Mesenchymal stem cell (in vitro differentiated cells and primary cell): ENCODE measurements around the gene L3HYPDH.

Experiments used
- DNase-seq: peaks from one replicate; pipeline ENCODE4 v3.0.0-alpha.2; 2013
- H2AFZ ChIP-seq: one replicate; pipeline ENCODE4 v1.6.1; 2013; ENCODE audit warnings: low read depth, mild to moderate bottlenecking, control low read depth, inconsistent platforms, low read length, moderate library complexity
- H2AK5ac ChIP-seq: 2 replicates; pipeline ENCODE4 v1.6.1; 2013; ENCODE audit warnings: low read length, moderate library complexity, mild to moderate bottlenecking, inconsistent platforms; ENCODE audit not compliant: severe bottlenecking
- H2BK120ac ChIP-seq: one replicate; pipeline ENCODE4 v1.6.1; 2013; ENCODE audit warnings: low read depth, mild to moderate bottlenecking, inconsistent platforms, low read length, moderate library complexity
- H2BK12ac ChIP-seq, 2 experiments: one replicate each; pipeline ENCODE4 v1.6.1; 2013; ENCODE audit warnings: inconsistent platforms in 2 of 2, low read length in 2 of 2, mild to moderate bottlenecking in 2 of 2, moderate library complexity in 2 of 2, control low read depth in 1 of 2
- H2BK15ac ChIP-seq: one replicate; pipeline ENCODE4 v1.6.1; 2013; ENCODE audit warnings: mild to moderate bottlenecking, low read depth, inconsistent platforms; ENCODE audit not compliant: poor library complexity, severe bottlenecking
- H2BK5ac ChIP-seq: 2 replicates; pipeline ENCODE4 v1.6.1; 2013; ENCODE audit warnings: low read depth, mild to moderate bottlenecking, low read length, control low read depth, inconsistent platforms; ENCODE audit not compliant: poor library complexity, severe bottlenecking
- H3K14ac ChIP-seq, 2 experiments: one replicate each; pipeline ENCODE4 v1.6.1; 2013; ENCODE audit warnings: inconsistent platforms in 2 of 2, low read length in 2 of 2, control low read depth in 1 of 2, mild to moderate bottlenecking in 1 of 2, moderate library complexity in 1 of 2
- H3K18ac ChIP-seq, 2 experiments: one replicate each; pipeline ENCODE4 v1.6.1; 2013; ENCODE audit warnings: inconsistent platforms in 2 of 2, low read length in 2 of 2, control low read depth in 1 of 2, low read depth in 1 of 2, mild to moderate bottlenecking in 1 of 2
- H3K23ac ChIP-seq, 2 experiments: one replicate each; pipeline ENCODE4 v1.6.1; 2013; ENCODE audit warnings: inconsistent platforms in 2 of 2, low read length in 2 of 2, mild to moderate bottlenecking in 2 of 2, moderate library complexity in 2 of 2, control low read depth in 1 of 2
- H3K27ac ChIP-seq: 2 replicates; pipeline ENCODE4 v1.5.1; 2013; ENCODE audit warnings: mild to moderate bottlenecking, moderate library complexity, low read length, control low read depth, inconsistent platforms; ENCODE audit not compliant: poor library complexity, severe bottlenecking
- H3K27me3 ChIP-seq, 2 experiments: 2 replicates each; pipeline versions ENCODE4 v1.6.1 to v1.7.0; 2013; ENCODE audit warnings: low read length in 2 of 2, mild to moderate bottlenecking in 2 of 2, moderate library complexity in 2 of 2, control low read depth in 1 of 2, inconsistent platforms in 1 of 2; ENCODE audit not compliant: control insufficient read depth in 1 of 2, insufficient read depth in 1 of 2
- H3K36me3 ChIP-seq, 2 experiments: 2 replicates each; pipeline versions ENCODE4 v1.6.1 to v1.7.0; 2013; ENCODE audit warnings: low read length in 2 of 2, control low read depth in 1 of 2, inconsistent platforms in 1 of 2, low read depth in 1 of 2, mild to moderate bottlenecking in 1 of 2; ENCODE audit not compliant: insufficient read depth in 2 of 2, control insufficient read depth in 1 of 2
- H3K4ac ChIP-seq, 2 experiments: one replicate each; pipeline ENCODE4 v1.6.1; 2013; ENCODE audit warnings: inconsistent platforms in 2 of 2, low read length in 2 of 2, mild to moderate bottlenecking in 2 of 2, moderate library complexity in 2 of 2, control low read depth in 1 of 2, low read depth in 1 of 2
- H3K4me1 ChIP-seq: 2 replicates; pipeline ENCODE4 v1.6.1; 2013; ENCODE audit warnings: low read depth, low read length, control low read depth; ENCODE audit not compliant: control insufficient read depth, insufficient read depth
- H3K4me2 ChIP-seq: 2 replicates; pipeline ENCODE4 v1.6.1; 2013; ENCODE audit warnings: low read length, mild to moderate bottlenecking, inconsistent platforms; ENCODE audit not compliant: poor library complexity, severe bottlenecking
- H3K4me3 ChIP-seq, 2 experiments: 2 replicates each; pipeline versions ENCODE4 v1.5.1 to v1.7.0; 2013; ENCODE audit warnings: low read length in 2 of 2, mild to moderate bottlenecking in 2 of 2, control low read depth in 1 of 2, low read depth in 1 of 2; ENCODE audit not compliant: insufficient read depth in 1 of 2
- H3K79me1 ChIP-seq: replicated peaks from 2 replicates; pipeline ENCODE4 v1.6.1; 2013; ENCODE audit warnings: mild to moderate bottlenecking, control low read depth, low read length, inconsistent platforms; ENCODE audit not compliant: poor library complexity, severe bottlenecking
- H3K9ac ChIP-seq: 2 replicates; pipeline ENCODE4 v1.7.0; 2013; ENCODE audit warnings: mild to moderate bottlenecking, low read length, moderate library complexity
- H3K9me3 ChIP-seq: 2 replicates; pipeline ENCODE4 v1.7.0; 2013; ENCODE audit warnings: mild to moderate bottlenecking, low read length; ENCODE audit not compliant: control insufficient read depth
- H4K8ac ChIP-seq: one replicate; pipeline ENCODE4 v1.6.1; 2013; ENCODE audit warnings: inconsistent platforms, mild to moderate bottlenecking, low read length, moderate library complexity
- H4K91ac ChIP-seq: one replicate; pipeline ENCODE4 v1.6.1; 2013; ENCODE audit warnings: mild to moderate bottlenecking, low read length, inconsistent platforms
- WGBS: methylation state at CpG from one replicate; pipeline ENCODE4 v1.1.7; 2013; ENCODE audit warnings: mixed read lengths; 5-methylcytosine and 5-hydroxymethylcytosine counted together

Gene L3HYPDH

GRCh38 chr14:59439256-59439965, 44.8 kb downstream of the L3HYPDH start:
- no peaks in the 10 kb centered on the region for H3K27me3 ChIP-seq
- no peak overlapping the region for H3K4me2 ChIP-seq
- no peak overlapping the region for H3K23ac ChIP-seq
- no peak overlapping the region for H4K91ac ChIP-seq
- H2AFZ ChIP-seq = no peak overlapping the region
- no peak overlapping the region for H3K18ac ChIP-seq
- H2BK120ac ChIP-seq = no peak overlapping the region
- no peaks in the 10 kb centered on the region for H3K36me3 ChIP-seq
- H2BK15ac ChIP-seq = no peak overlapping the region
- no peak overlapping the region for H2BK5ac ChIP-seq
- H3K79me1 ChIP-seq = peaks cover 6% of the 10 kb centered on the region
- H3K14ac ChIP-seq = no peak overlapping the region
- H2AK5ac ChIP-seq = peak overlapping the region; percentile 65
- no peak for DNase-seq
- H2BK12ac ChIP-seq = no peak overlapping the region
- no peak overlapping the region for H3K27ac ChIP-seq
- WGBS = 85% methylated on average over 3 of the region's 5 CpGs
- peak overlapping the region in 1 of 2 experiments; percentile 26 for H3K4me3 ChIP-seq
- H3K9me3 ChIP-seq = no peaks in the 10 kb centered on the region
- H3K4ac ChIP-seq = no peak overlapping the region
- peak overlapping the region; percentile 33 for H3K9ac ChIP-seq
- no peak overlapping the region for H4K8ac ChIP-seq
- H3K4me1 ChIP-seq = no peaks in the 10 kb centered on the region

GRCh38 chr14:59438195-59438647, 46.0 kb downstream of the L3HYPDH start:
- Histone ChIP-seq H3K4ac (no peak overlapping the region), H3K27me3 (no peaks in the 10 kb centered on the region), H3K14ac (no peak overlapping the region), H2BK15ac (no peak overlapping the region), H2AK5ac (no peak overlapping the region), H3K79me1 (peaks cover 9% of the 10 kb centered on the region), H2BK12ac (no peak overlapping the region), H3K9ac (no peak overlapping the region), H4K91ac (no peak overlapping the region), H3K36me3 (no peaks in the 10 kb centered on the region), H3K9me3 (no peaks in the 10 kb centered on the region), H3K23ac (no peak overlapping the region), H3K18ac (no peak overlapping the region), H3K4me1 (no peaks in the 10 kb centered on the region), H2BK5ac (no peak overlapping the region), H2BK120ac (no peak overlapping the region), H3K27ac (no peak overlapping the region), H3K4me3 (peak overlapping the region in 1 of 2 experiments; percentile 26), H3K4me2 (no peak overlapping the region), H4K8ac (no peak overlapping the region), H2AFZ (no peak overlapping the region)
- DNase-seq = peak; percentile 51
- no CpG with 5 or more reads among the region's 1 CpG for WGBS

GRCh38 chr14:59435987-59436386, 48.2 kb downstream of the L3HYPDH start:
- no peak overlapping the region for H4K91ac ChIP-seq

GRCh38 chr14:59435101-59435500, 49.1 kb downstream of the L3HYPDH start:
- no peak overlapping the region for H3K9ac ChIP-seq
- H3K36me3 ChIP-seq = no peaks in the 10 kb centered on the region
- H2BK12ac ChIP-seq = no peak overlapping the region
- H3K23ac ChIP-seq = no peak overlapping the region
- H3K4ac ChIP-seq = no peak overlapping the region
- H3K27me3 ChIP-seq = no peaks in the 10 kb centered on the region
- H3K18ac ChIP-seq = no peak overlapping the region
- H2BK5ac ChIP-seq = no peak overlapping the region
- H3K4me3 ChIP-seq = no peak overlapping the region
- H3K4me1 ChIP-seq = peaks cover 2% of the 10 kb centered on the region
- no peaks in the 10 kb centered on the region for H3K9me3 ChIP-seq
- no peak overlapping the region for H4K8ac ChIP-seq
- no peak for DNase-seq
- H4K91ac ChIP-seq = no peak overlapping the region
- no peak overlapping the region for H3K27ac ChIP-seq
- H2BK120ac ChIP-seq = no peak overlapping the region
- no peak overlapping the region for H2BK15ac ChIP-seq
- no peak overlapping the region for H2AFZ ChIP-seq
- WGBS = 100% methylated on average over 2 of the region's 3 CpGs
- H2AK5ac ChIP-seq = no peak overlapping the region
- H3K4me2 ChIP-seq = no peak overlapping the region
- H3K79me1 ChIP-seq = peaks cover 9% of the 10 kb centered on the region
- no peak overlapping the region for H3K14ac ChIP-seq

More at GRCh38 chr14:59435987-59436386, 48.2 kb downstream of the L3HYPDH start:
- H3K4me3 ChIP-seq = no peak overlapping the region
- no peak overlapping the region for H2AK5ac ChIP-seq
- H3K14ac ChIP-seq = no peak overlapping the region
- H3K4ac ChIP-seq = no peak overlapping the region
- H2BK120ac ChIP-seq = no peak overlapping the region
- H3K27me3 ChIP-seq = no peaks in the 10 kb centered on the region
- no peak overlapping the region for H3K9ac ChIP-seq
- no peaks in the 10 kb centered on the region for H3K36me3 ChIP-seq
- WGBS = 82% methylated on average over 1 of the region's 1 CpG
- H3K79me1 ChIP-seq = peaks cover 9% of the 10 kb centered on the region
- no peak overlapping the region for H3K23ac ChIP-seq
- H2BK5ac ChIP-seq = no peak overlapping the region
- no peak overlapping the region for H4K8ac ChIP-seq
- H2BK12ac ChIP-seq = no peak overlapping the region
- DNase-seq = no peak
- no peak overlapping the region for H3K27ac ChIP-seq
- H3K9me3 ChIP-seq = no peaks in the 10 kb centered on the region
- no peak overlapping the region for H3K4me2 ChIP-seq
- H3K4me1 ChIP-seq = peaks cover 2% of the 10 kb centered on the region
- H2AFZ ChIP-seq = no peak overlapping the region
- H2BK15ac ChIP-seq = no peak overlapping the region
- no peak overlapping the region for H3K18ac ChIP-seq
